GM19240 (cell line): Measurements from ENCODE around the gene CTBP2.

Experiments used
- DNase-seq: peaks from one replicate; pipeline ENCODE4 v3.0.0; 2011; ENCODE audit warnings: low spot score; ENCODE audit not compliant: insufficient read length

CTBP2 gene

GRCh38 chr10:125043841-125044658 lies 116.3 kb downstream of the CTBP2 start:
- DNase-seq: no peak

GRCh38 chr10:125041856-125042506 lies 118.4 kb downstream of the CTBP2 start:
- DNase-seq: no peak

GRCh38 chr10:125039354-125039769 lies 121.0 kb downstream of the CTBP2 start:
- DNase-seq: no peak

GRCh38 chr10:125038637-125039036 lies 121.7 kb downstream of the CTBP2 start:
- DNase-seq: no peak

GRCh38 chr10:125037145-125037877 lies 123.1 kb downstream of the CTBP2 start:
- no peak for DNase-seq

- no peak for DNase-seq
Measured at GRCh38 chr10:125035588-125036295, 124.6 kb downstream of the CTBP2 start.

GRCh38 chr10:125035136-125035535 lies 125.2 kb downstream of the CTBP2 start:
- DNase-seq: no peak

GRCh38 chr10:125034675-125035074 lies 125.7 kb downstream of the CTBP2 start:
- DNase-seq: no peak

GRCh38 chr10:125033146-125033924 lies 127.0 kb downstream of the CTBP2 start:
- no peak for DNase-seq

- no peak for DNase-seq
Measured at GRCh38 chr10:125032474-125033020, 127.8 kb downstream of the CTBP2 start.

GRCh38 chr10:125030567-125031197 lies 129.7 kb downstream of the CTBP2 start:
- no peak for DNase-seq

GRCh38 chr10:125029584-125030242 lies 130.7 kb downstream of the CTBP2 start:
- DNase-seq: no peak

GRCh38 chr10:125027871-125028869 lies 132.2 kb downstream of the CTBP2 start:
- DNase-seq: no peak

GRCh38 chr10:125026974-125027735 lies 133.2 kb downstream of the CTBP2 start:
- DNase-seq: no peak

GRCh38 chr10:125026036-125026931 lies 134.1 kb downstream of the CTBP2 start:
- no peak for DNase-seq

- DNase-seq: no peak
Measured at GRCh38 chr10:125025341-125025740, 135.0 kb downstream of the CTBP2 start.
